Keratinocyte (primary cell): ENCODE data around the gene CASTOR1.

Experiments
- EZH2 ChIP-seq: IDR thresholded peaks from one replicate; pipeline ENCODE4 v1.6.1; 2012; ENCODE audit warnings: inconsistent platforms, mild to moderate bottlenecking, low read length, moderate library complexity
- TF ChIP-seq, protein P1 (sequence below), 3 experiments: IDR thresholded peaks in 1 of 3; conservative IDR thresholded peaks in 1 of 3; optimal IDR thresholded peaks in 1 of 3; 2 replicates in 2 of 3; 3 replicates in 1 of 3; pipeline versions ENCODE3 to v1.5.1; 2011; ENCODE audit warnings: low read length in 3 of 3, mild to moderate bottlenecking in 3 of 3, moderate library complexity in 2 of 3, control low read depth in 1 of 3, inconsistent platforms in 1 of 3; ENCODE audit not compliant: insufficient read depth in 2 of 3; ENCODE audit errors: extremely low read depth in 1 of 3

DNA sequence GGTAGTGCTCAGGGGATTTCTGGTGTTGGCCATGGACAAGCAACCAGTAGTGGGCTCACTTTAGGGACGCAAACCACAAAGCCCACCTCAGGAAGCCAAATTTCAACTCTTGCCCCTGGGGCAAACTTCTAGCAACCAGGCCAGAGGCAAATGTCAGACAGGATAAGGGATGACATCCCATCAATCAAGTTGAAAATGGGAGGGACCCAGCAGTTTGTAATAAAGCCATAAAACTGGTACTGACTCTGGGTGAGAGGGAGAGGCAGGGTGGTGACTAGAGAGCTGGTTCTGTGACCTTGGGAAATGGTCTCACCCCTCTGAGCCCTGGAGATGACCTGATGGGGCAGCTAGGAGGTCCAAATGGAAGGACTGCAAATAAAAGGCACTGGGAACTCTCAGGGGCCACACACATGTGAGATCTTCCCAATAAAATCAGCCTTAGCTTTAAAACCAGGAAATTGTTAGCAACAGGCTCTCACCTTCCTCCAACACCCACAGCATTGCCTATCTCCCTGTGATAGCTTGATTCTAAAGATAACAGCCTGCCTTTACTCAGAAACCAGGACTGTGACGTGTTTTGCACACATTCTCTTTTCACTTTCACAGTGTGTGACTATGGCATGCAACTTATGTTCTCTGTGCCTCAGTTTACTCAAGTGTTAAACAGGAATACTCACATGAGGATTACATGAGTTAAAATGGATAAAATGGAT, 43.8 kb upstream of the CASTOR1 start:
- TF ChIP-seq, protein P1, sequence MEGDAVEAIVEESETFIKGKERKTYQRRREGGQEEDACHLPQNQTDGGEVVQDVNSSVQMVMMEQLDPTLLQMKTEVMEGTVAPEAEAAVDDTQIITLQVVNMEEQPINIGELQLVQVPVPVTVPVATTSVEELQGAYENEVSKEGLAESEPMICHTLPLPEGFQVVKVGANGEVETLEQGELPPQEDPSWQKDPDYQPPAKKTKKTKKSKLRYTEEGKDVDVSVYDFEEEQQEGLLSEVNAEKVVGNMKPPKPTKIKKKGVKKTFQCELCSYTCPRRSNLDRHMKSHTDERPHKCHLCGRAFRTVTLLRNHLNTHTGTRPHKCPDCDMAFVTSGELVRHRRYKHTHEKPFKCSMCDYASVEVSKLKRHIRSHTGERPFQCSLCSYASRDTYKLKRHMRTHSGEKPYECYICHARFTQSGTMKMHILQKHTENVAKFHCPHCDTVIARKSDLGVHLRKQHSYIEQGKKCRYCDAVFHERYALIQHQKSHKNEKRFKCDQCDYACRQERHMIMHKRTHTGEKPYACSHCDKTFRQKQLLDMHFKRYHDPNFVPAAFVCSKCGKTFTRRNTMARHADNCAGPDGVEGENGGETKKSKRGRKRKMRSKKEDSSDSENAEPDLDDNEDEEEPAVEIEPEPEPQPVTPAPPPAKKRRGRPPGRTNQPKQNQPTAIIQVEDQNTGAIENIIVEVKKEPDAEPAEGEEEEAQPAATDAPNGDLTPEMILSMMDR (optimal IDR thresholded peaks at IDR 0.05 in 1 of 3, IDR thresholded peaks at IDR 0.05 in 1 of 3, conservative IDR thresholded peaks at IDR 0.05 in 1 of 3; ENCODE audit: extremely low read depth in 1 of 3, insufficient read depth in 2 of 3, low read length in 3 of 3) = no peak
- TF ChIP-seq EZH2 = no peak
